Central memory CD8-positive, alpha-beta T cell (primary cell): ENCODE data around the gene SIRT1.
A peak's percentile ranks its signal among the peaks of the same experiment; 100 is the strongest.

Experiments used
- ATAC-seq: fragments of 150-1000 bp; cut with Tn5 transposase; replicated peaks from 2 replicates; pipeline ENCODE4 v1.10.0; 2022; ENCODE audit warnings: mild to moderate bottlenecking, moderate FRiP score, moderate number of reproducible peaks; ENCODE audit not compliant: poor library complexity, severe bottlenecking; ENCODE audit errors: extremely low read depth
- DNase-seq, 2 donors: peaks; one replicate each; pipeline ENCODE4 v3.0.0; 2021; ENCODE audit warnings: low spot score in 2 of 2
- H3K27ac Mint-ChIP-seq: one replicate; pipeline ENCODE4 v1.8.0; 2022; ENCODE audit warnings: low read depth, mild to moderate bottlenecking, moderate library complexity, mixed read lengths
- H3K27me3 Mint-ChIP-seq: one replicate; pipeline ENCODE4 v1.8.0; 2022; ENCODE audit warnings: mixed read lengths
- H3K36me3 Mint-ChIP-seq: one replicate; pipeline ENCODE4 v1.8.0; 2022; ENCODE audit warnings: mild to moderate bottlenecking, moderate library complexity, mixed read lengths; ENCODE audit not compliant: insufficient read depth
- H3K4me1 Mint-ChIP-seq: one replicate; pipeline ENCODE4 v1.8.0; 2022; ENCODE audit warnings: mixed read lengths
- H3K4me3 Mint-ChIP-seq: one replicate; pipeline ENCODE4 v1.8.0; 2022; ENCODE audit warnings: mild to moderate bottlenecking, moderate library complexity, mixed read lengths
- H3K9me3 Mint-ChIP-seq: one replicate; pipeline ENCODE4 v1.8.0; 2022; ENCODE audit warnings: mixed read lengths

The SIRT1 gene

GRCh38 chr10:67893637-67894036 is 9.2 kb downstream of the SIRT1 start:
- no peak overlapping the region for H3K27ac Mint-ChIP-seq
- DNase-seq: no peak
- no peaks in the 10 kb centered on the region for H3K9me3 Mint-ChIP-seq
- no peak for ATAC-seq
- no peak overlapping the region for H3K4me3 Mint-ChIP-seq
- peaks cover 11% of the 10 kb centered on the region for H3K4me1 Mint-ChIP-seq
- peaks cover 74% of the 10 kb centered on the region for H3K36me3 Mint-ChIP-seq
- no peaks in the 10 kb centered on the region for H3K27me3 Mint-ChIP-seq

DNA sequence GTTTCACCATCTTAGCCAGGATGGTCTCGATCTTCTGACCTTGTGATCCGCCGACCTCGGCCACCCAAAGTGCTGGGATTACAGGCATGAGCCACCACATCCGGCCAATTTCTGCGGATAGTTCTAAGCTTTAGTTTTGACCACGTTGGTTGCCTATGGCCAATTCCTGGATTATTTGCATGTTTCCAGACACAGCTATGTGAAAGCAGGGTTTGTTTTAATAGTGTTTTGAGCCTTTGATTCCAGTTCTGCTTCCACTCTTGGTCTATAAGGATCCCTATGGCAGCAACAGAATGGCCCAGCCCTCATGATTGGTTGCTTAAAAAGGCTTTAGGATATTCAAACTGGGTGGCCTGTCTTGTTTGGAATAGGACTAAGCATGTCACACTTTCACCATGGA is 19.1 kb downstream of the SIRT1 start:
- ATAC-seq: no peak
- peaks cover 64% of the 10 kb centered on the region for H3K36me3 Mint-ChIP-seq
- H3K27ac Mint-ChIP-seq: no peak overlapping the region
- H3K4me3 Mint-ChIP-seq: no peak overlapping the region
- H3K4me1 Mint-ChIP-seq: peaks cover 13% of the 10 kb centered on the region
- no peak for DNase-seq
- H3K27me3 Mint-ChIP-seq: no peaks in the 10 kb centered on the region
- H3K9me3 Mint-ChIP-seq: no peaks in the 10 kb centered on the region

- H3K27ac Mint-ChIP-seq: no peak overlapping the region
- no peak overlapping the region for H3K4me3 Mint-ChIP-seq
- H3K9me3 Mint-ChIP-seq: no peaks in the 10 kb centered on the region
- peaks cover 72% of the 10 kb centered on the region for H3K36me3 Mint-ChIP-seq
- H3K4me1 Mint-ChIP-seq: peaks cover 24% of the 10 kb centered on the region
- DNase-seq (no peak), ATAC-seq (no peak)
- no peaks in the 10 kb centered on the region for H3K27me3 Mint-ChIP-seq
These were observed 28.0 kb downstream of the SIRT1 start for GRCh38 chr10:67912331-67912946.

- DNase-seq (no peak), ATAC-seq (no peak)
- Mint-ChIP-seq H3K27me3 (no peaks in the 10 kb centered on the region), H3K4me1 (peaks cover 24% of the 10 kb centered on the region), H3K4me3 (no peak overlapping the region), H3K27ac (no peak overlapping the region), H3K36me3 (peaks cover 50% of the 10 kb centered on the region), H3K9me3 (no peaks in the 10 kb centered on the region)
These were observed 30.4 kb downstream of the SIRT1 start for GRCh38 chr10:67914777-67915340.

DNA sequence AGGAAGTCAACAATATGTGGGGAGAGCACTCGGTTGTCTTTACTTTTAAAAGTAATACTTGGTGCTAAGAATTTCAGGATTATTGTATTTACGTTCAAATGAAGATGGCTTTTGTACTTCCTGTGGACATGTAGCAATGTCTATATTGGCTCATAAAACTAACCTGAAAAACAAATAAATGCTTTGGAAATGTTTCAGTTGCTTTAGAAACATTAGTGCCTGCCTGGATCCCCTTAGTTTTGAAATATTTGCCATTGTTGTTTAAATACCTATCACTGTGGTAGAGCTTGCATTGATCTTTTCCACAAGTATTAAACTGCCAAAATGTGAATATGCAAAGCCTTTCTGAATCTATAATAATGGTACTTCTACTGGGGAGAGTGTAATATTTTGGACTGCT is 32.7 kb downstream of the SIRT1 start:
- Mint-ChIP-seq H3K4me3 (no peak overlapping the region), H3K9me3 (no peaks in the 10 kb centered on the region), H3K27me3 (no peaks in the 10 kb centered on the region), H3K4me1 (peaks cover 17% of the 10 kb centered on the region), H3K36me3 (peaks cover 43% of the 10 kb centered on the region), H3K27ac (no peak overlapping the region)
- ATAC-seq: no peak
- DNase-seq: no peak

- Mint-ChIP-seq H3K9me3 (no peaks in the 10 kb centered on the region), H3K27ac (no peak overlapping the region), H3K27me3 (no peaks in the 10 kb centered on the region), H3K4me3 (no peak overlapping the region), H3K4me1 (peaks cover 12% of the 10 kb centered on the region), H3K36me3 (peaks cover 39% of the 10 kb centered on the region)
- DNase-seq: no peak
- ATAC-seq: no peak
These were observed 33.2 kb downstream of the SIRT1 start for GRCh38 chr10:67917679-67918078.

GRCh38 chr10:67921065-67921464 is 36.6 kb downstream of the SIRT1 start:
- Mint-ChIP-seq H3K4me3 (no peak overlapping the region), H3K27ac (no peak overlapping the region), H3K27me3 (no peaks in the 10 kb centered on the region), H3K36me3 (peaks cover 30% of the 10 kb centered on the region), H3K4me1 (peaks cover 5% of the 10 kb centered on the region), H3K9me3 (no peaks in the 10 kb centered on the region)
- DNase-seq (no peak), ATAC-seq (no peak)

DNA sequence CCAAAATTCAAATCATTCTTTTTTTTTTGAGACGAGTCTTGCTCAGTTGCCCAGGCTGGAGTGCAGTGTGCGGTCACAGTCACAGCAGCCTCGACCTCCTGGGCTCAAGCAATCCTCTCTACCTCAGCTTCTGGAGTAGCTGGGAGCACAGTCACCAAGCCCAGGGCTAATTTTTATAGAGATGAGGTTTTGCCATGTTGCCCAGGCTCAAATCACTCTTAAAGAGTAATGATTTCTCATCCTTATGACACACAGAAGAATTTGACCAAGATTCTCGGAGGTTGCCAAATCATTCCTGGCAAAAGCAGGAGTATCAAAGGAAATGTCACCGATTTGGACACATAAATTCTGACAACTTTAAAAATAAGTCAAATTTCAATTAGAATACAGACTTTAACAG is 39.1 kb downstream of the SIRT1 start:
- Mint-ChIP-seq H3K9me3 (no peaks in the 10 kb centered on the region), H3K27me3 (no peaks in the 10 kb centered on the region), H3K36me3 (peaks cover 31% of the 10 kb centered on the region), H3K4me3 (no peak overlapping the region), H3K27ac (peak overlapping the region; percentile 22), H3K4me1 (peaks cover under 1% of the 10 kb centered on the region)
- ATAC-seq (no peak), DNase-seq (no peak)

GRCh38 chr10:67924136-67924535 is 39.7 kb downstream of the SIRT1 start:
- ATAC-seq (no peak), DNase-seq (no peak)
- Mint-ChIP-seq H3K4me1 (no peaks in the 10 kb centered on the region), H3K36me3 (peaks cover 34% of the 10 kb centered on the region), H3K27me3 (no peaks in the 10 kb centered on the region), H3K27ac (peak overlapping the region; percentile 22), H3K4me3 (no peak overlapping the region), H3K9me3 (no peaks in the 10 kb centered on the region)

- Mint-ChIP-seq H3K27me3 (no peaks in the 10 kb centered on the region), H3K36me3 (peaks cover 42% of the 10 kb centered on the region), H3K4me3 (no peak overlapping the region), H3K27ac (peak overlapping the region; percentile 22), H3K4me1 (no peaks in the 10 kb centered on the region), H3K9me3 (no peaks in the 10 kb centered on the region)
- ATAC-seq (no peak), DNase-seq (no peak)
These were observed 41.1 kb downstream of the SIRT1 start for GRCh38 chr10:67925449-67926005.

DNA sequence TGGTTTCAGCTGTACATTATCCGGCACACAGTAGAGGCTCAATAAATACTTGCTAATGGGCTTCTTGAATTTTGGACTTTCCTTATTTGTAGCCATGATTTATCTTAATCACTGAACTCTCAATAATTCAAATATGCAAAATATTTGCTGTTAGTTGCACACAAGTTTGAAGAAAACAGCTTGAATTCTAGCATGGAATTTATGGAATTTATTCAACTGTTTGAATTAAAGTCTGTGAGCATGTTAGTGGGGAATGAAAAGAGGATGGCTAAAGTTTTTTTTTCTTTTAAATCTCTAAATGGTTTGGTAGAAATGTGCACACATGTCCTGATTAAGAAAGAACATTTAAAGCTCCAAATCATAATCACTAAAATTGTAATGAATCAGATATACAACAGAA is 42.5 kb downstream of the SIRT1 start:
- no peak for DNase-seq
- Mint-ChIP-seq H3K9me3 (no peaks in the 10 kb centered on the region), H3K27ac (no peak overlapping the region), H3K36me3 (peaks cover 42% of the 10 kb centered on the region), H3K4me3 (no peak overlapping the region), H3K4me1 (no peaks in the 10 kb centered on the region), H3K27me3 (no peaks in the 10 kb centered on the region)
- no peak for ATAC-seq

DNA sequence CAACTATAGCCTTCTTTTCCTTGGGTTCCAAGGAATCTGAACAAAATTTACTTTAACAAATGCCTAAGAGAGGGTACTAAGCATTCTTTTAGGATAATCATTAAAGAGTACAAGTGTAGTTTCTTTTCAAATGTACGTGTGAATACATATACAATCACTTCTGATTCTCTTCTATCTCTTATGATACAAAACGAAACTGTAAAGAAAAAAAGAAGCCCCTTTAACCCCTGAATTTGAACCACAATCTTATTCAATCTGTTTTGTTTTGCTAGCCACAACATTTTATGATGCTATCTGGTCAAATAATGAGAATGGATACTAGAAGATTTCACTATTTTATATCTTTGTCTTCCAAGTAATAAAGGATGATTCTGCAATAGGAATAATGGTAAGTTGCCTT is 48.7 kb downstream of the SIRT1 start:
- no peak overlapping the region for H3K4me3 Mint-ChIP-seq
- DNase-seq (no peak), ATAC-seq (no peak)
- no peaks in the 10 kb centered on the region for H3K4me1 Mint-ChIP-seq
- H3K36me3 Mint-ChIP-seq: peaks cover 50% of the 10 kb centered on the region
- H3K27ac Mint-ChIP-seq: peak overlapping the region; percentile 78
- no peaks in the 10 kb centered on the region for H3K9me3 Mint-ChIP-seq
- H3K27me3 Mint-ChIP-seq: no peaks in the 10 kb centered on the region

- Mint-ChIP-seq H3K4me3 (no peak overlapping the region), H3K27me3 (no peaks in the 10 kb centered on the region), H3K4me1 (no peaks in the 10 kb centered on the region), H3K27ac (peak overlapping the region; percentile 78), H3K36me3 (peaks cover 56% of the 10 kb centered on the region), H3K9me3 (no peaks in the 10 kb centered on the region)
- ATAC-seq (no peak), DNase-seq (no peak)
These were observed 49.9 kb downstream of the SIRT1 start for GRCh38 chr10:67934336-67934735.
